GM12801 (cell line): ENCODE results near the gene FBF1.

Experiments used
- TF ChIP-seq, protein P1 (sequence below): IDR thresholded peaks from one replicate; pipeline ENCODE4 v1.5.1; 2011; ENCODE audit warnings: control low read depth; ENCODE audit not compliant: insufficient read length; ENCODE audit errors: extremely low read depth

FBF1 gene

DNA sequence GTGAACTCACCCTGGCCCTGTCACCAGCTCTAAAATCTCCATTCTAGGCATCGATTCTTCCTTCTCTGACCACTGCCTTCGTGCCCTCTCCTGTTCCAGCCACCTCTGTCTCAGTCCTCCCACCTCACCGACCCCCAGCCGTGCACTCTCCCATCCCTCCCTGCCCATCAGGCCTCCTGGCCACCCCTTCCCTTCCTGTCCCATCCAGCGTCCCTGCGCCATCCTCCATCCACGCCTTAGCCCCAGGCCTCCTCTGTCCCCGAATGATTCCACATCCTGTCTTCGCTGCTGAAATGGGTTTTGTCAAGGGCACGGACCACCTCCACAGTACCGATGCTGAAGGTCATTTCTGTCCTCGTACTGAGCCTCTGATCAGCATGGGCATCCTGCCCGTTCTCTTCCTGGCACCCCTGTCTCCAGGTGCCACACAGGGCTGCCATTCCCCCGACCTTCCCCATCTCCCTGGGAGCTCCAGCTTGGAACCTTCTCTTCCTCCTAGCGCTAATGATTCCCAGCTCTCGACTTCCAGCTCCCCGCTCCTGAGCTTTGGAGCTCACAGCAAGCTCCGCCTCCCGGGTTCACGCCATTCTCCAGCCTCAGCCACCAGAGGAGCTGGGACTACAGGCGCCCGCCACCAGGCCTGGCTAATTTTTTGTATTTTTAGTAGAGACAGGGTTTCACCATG is 46.7 kb downstream of the FBF1 start:
- TF ChIP-seq, protein P1, sequence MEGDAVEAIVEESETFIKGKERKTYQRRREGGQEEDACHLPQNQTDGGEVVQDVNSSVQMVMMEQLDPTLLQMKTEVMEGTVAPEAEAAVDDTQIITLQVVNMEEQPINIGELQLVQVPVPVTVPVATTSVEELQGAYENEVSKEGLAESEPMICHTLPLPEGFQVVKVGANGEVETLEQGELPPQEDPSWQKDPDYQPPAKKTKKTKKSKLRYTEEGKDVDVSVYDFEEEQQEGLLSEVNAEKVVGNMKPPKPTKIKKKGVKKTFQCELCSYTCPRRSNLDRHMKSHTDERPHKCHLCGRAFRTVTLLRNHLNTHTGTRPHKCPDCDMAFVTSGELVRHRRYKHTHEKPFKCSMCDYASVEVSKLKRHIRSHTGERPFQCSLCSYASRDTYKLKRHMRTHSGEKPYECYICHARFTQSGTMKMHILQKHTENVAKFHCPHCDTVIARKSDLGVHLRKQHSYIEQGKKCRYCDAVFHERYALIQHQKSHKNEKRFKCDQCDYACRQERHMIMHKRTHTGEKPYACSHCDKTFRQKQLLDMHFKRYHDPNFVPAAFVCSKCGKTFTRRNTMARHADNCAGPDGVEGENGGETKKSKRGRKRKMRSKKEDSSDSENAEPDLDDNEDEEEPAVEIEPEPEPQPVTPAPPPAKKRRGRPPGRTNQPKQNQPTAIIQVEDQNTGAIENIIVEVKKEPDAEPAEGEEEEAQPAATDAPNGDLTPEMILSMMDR, result no peak

DNA sequence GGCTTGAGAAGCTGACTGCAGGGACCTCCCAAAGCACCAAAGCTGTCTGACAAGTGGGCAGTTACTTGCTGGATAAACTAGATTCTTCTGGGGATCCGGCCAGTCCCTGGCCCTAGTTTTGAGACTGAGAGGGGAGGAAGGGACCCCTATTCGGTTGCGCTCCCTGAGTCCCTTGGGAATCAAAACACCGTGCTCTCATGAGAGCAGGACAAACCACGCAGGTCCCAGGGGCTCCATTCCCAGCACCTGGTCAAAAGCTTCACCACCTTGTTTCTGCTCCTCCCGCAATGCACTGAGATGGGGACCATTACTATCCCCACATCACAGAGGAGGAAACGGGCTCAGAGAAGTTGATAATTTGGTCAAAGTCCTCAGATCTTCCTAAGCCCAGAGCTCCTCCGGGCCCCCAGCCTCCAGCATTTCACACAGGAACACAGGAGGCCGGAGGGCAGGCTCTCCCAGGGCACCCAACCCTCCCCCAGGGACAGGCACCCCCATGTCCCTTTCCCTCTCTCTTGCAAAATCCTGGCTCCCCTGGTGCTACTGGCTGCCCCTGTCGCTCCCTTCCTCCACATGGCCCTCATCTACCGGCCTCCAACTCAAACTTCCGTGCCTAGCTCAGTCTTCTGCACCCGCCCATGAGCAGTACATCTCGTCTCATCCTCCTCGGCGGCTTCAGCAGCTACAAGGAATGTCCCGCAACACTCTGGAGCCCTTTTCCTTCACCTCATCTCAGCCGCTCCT is 47.4 kb downstream of the FBF1 start:
- TF ChIP-seq, protein P1, result no peak

DNA sequence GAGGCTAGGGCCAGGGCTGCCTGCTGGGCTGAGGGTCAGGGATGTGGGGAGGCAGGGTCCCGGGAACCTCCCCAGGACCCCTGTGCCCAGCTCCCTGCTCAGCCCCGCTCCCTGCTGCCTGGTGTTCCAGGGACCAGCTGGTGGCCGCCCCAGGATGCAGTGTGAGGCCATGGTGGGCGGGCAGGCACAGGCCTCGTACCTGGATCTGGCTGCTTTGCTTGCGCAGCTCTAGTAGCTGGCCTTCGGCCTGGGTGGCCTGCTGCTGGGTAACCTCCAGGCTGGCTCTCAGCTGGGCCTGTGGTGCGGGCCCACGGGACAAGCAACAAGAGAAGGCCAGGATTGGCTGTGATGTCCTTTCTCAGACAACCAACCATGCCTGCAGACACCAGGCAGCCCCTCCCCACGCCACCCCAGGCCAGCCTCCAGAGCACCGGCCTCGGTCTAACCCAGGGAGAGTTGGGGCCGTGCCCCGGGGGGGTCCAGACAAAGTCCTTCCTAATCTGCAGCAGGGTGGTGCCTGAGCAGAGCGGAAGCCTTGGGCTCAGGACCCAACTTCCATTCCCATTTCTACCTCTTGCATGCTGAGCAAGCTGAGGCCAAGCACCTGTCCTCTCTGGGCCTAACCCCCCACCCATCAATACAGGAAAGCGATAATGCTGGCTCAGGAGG is 48.2 kb downstream of the FBF1 start:
- TF ChIP-seq, protein P1, result no peak

DNA sequence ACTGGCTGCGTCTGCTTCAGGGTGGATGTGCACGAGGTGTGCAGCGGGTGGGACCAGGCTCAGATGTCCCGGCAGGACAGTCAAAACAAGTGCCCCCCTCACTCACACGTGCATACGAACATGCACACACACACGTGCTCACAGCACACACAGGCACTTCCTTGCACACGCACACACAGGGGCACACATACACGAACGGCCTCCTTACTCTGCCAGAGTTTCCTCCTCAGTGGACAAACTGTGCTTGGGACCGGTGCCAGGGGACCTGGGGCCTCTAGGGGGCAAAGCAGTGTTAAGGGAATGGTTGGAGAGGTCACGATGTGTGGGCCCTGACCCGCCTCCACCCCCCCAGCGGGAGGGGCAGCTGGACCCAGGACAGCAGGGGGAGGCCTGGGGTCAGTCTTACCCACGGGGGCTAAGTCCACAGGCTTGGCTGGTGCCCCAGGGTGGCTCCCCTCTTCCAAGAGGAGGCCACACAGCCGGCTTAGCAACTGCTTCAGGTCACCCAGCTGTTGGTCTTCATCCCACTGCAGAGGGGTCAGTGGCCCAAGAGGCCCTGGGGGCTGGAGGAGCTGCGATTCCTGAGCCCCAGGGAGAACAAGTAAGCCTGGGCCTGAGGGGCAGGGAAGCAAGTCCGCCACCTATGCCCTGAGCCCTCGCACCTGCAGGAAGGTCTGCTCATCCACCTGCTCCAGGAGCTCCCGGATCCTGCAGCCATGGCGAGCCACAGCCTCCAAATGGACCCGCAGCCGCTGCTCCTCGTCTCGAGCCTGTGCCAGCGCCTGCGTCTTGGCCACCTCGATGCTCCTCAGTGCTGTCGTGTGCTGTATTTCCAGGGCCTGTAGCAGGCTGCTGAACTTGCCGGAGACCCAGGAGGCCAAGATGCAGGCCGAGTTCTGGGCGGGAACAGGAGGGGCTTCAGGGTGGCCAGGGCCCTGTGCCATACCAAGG is 49.0 kb downstream of the FBF1 start:
- TF ChIP-seq, protein P1, result no peak

DNA sequence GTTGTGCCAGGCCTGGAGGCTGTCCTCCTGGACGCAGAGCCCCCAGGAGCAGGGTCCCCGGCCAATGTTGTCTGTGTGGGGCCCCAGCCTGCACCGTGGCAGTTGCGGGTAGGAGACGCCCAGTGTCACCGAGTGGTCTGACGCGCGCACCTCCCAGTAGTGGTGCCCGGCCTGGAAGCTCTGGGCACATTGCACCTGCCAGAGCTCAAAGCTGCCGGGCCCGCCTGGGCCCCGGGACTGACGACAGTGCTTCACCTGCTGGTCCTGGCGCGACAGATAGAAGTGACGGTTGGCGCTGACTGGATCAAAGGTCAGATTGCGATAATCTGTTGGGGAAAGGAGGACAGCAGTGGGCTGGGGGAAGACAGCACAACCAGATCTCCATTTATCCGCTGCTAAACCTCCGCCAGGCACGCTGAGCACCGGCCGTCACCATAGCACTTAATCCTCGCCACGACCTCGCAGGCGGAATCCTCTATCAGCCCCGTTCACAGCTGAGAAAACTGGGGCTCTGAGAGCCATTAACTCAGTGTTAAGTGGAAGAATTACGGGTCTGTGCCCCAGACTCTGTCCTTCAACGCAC is 49.7 kb downstream of the FBF1 start:
- TF ChIP-seq, protein P1, result no peak

DNA sequence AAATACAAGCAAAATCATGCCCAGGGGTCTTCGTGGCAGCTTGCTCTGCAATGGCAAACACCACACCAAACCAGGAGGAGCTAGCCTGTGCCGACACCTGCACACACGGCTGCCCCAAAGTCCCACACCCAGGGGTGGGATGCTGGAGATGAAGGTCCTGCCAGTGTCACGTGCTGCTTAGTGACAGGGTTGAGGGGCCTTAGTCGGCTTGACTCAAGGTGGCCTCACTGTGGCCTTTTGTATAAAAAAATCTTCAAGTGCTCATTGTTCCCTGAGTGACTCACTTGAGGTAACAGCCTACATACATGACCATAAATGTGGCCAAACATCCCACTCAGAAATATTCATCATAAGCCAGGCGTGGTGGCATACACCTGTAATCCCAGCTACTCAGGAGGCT is 51.4 kb downstream of the FBF1 start:
- TF ChIP-seq, protein P1, result no peak
